ENCODE measurements around the gene GPR63.

DNA sequence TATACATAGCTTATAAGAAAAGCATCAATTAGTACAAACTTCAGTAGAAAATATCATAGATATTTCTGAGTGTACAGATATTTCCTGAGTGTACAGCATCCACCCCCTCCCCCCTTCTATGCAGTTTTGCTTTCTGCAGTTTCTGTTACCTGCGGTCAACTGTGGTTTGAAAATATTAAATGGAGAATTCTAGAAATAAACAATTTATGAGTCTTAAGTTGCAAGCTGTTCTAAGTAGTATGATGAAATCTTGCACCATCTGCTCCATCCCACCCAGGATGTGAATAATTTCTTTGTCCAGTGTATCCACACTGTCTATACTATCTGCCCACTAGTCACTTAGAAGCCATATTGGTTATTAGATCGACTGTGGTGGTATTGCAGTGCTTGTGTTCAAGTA is 15.8 kb upstream of the GPR63 start:
- TF ChIP-seq EZH2phosphoT487 (IDR thresholded peaks at IDR 0.05; ENCODE audit: insufficient read depth, low read depth) (no peak), EZH2 (IDR thresholded peaks at IDR 0.05; ENCODE audit: insufficient read depth, poor library complexity, severe bottlenecking) (no peak)

Data from GM23248 (cell line).